ENCODE measurements around the gene SEMA6B.
"Not testable (repeated sequence)": the region's sequence is repeated elsewhere in the genome, so short reads cannot be mapped to it uniquely, and the experiment has no call there.

The SEMA6B gene

GRCh38 chr19:4596033-4596904 is 36.8 kb upstream of the SEMA6B start:
- FAIRE-seq (no peak), DNase-seq (ENCODE audit: insufficient read length, low spot score) (no peak)
- TF ChIP-seq POLR2A (IDR thresholded peaks at IDR 0.05; ENCODE audit: low read depth, low read length): no peak

- FAIRE-seq: not testable (repeated sequence)
Measured at GRCh38 chr19:4595158-4595557, 35.7 kb upstream of the SEMA6B start.

GRCh38 chr19:4594201-4594600 is 34.7 kb upstream of the SEMA6B start:
- FAIRE-seq: no peak
- DNase-seq (ENCODE audit: insufficient read length, low spot score): no peak
- TF ChIP-seq POLR2A (IDR thresholded peaks at IDR 0.05; ENCODE audit: low read depth, low read length): no peak

More at GRCh38 chr19:4595158-4595557, 35.7 kb upstream of the SEMA6B start:
- not testable (repeated sequence) for DNase-seq (ENCODE audit: insufficient read length, low spot score)

- DNase-seq (ENCODE audit: insufficient read length, low spot score) (no peak), FAIRE-seq (no peak)
- no peak for TF ChIP-seq POLR2A (IDR thresholded peaks at IDR 0.05; ENCODE audit: low read depth, low read length)
Measured at GRCh38 chr19:4593409-4593851, 33.9 kb upstream of the SEMA6B start.

GRCh38 chr19:4592445-4592844 is 33.0 kb upstream of the SEMA6B start:
- no peak for DNase-seq (ENCODE audit: insufficient read length, low spot score)
- no peak for FAIRE-seq
- TF ChIP-seq POLR2A (IDR thresholded peaks at IDR 0.05; ENCODE audit: low read depth, low read length): no peak

GRCh38 chr19:4591320-4591719 is 31.8 kb upstream of the SEMA6B start:
- FAIRE-seq (no peak), DNase-seq (ENCODE audit: insufficient read length, low spot score) (no peak)
- TF ChIP-seq POLR2A (IDR thresholded peaks at IDR 0.05; ENCODE audit: low read depth, low read length): no peak

- FAIRE-seq (no peak), DNase-seq (ENCODE audit: insufficient read length, low spot score) (no peak)
- no peak for TF ChIP-seq POLR2A (IDR thresholded peaks at IDR 0.05; ENCODE audit: low read depth, low read length)
Measured at GRCh38 chr19:4590559-4590958, 31.1 kb upstream of the SEMA6B start.

GRCh38 chr19:4589579-4590410 is 30.3 kb upstream of the SEMA6B start:
- DNase-seq (ENCODE audit: insufficient read length, low spot score): no peak
- TF ChIP-seq POLR2A (IDR thresholded peaks at IDR 0.05; ENCODE audit: low read depth, low read length): no peak
- no peak for FAIRE-seq

GRCh38 chr19:4588291-4588761 is 28.8 kb upstream of the SEMA6B start:
- DNase-seq (ENCODE audit: insufficient read length, low spot score) (no peak), FAIRE-seq (no peak)
- TF ChIP-seq POLR2A (IDR thresholded peaks at IDR 0.05; ENCODE audit: low read depth, low read length): no peak

- no peak for TF ChIP-seq POLR2A (IDR thresholded peaks at IDR 0.05; ENCODE audit: low read depth, low read length)
- no peak for FAIRE-seq
Measured at GRCh38 chr19:4587527-4587926, 28.0 kb upstream of the SEMA6B start.

GRCh38 chr19:4586691-4587090 is 27.2 kb upstream of the SEMA6B start:
- no peak for FAIRE-seq
- TF ChIP-seq POLR2A (IDR thresholded peaks at IDR 0.05; ENCODE audit: low read depth, low read length): no peak
- no peak for DNase-seq (ENCODE audit: insufficient read length, low spot score)

More at GRCh38 chr19:4587527-4587926, 28.0 kb upstream of the SEMA6B start:
- DNase-seq (ENCODE audit: insufficient read length, low spot score): no peak

- no peak for FAIRE-seq
- TF ChIP-seq POLR2A (IDR thresholded peaks at IDR 0.05; ENCODE audit: low read depth, low read length): no peak
- DNase-seq (ENCODE audit: insufficient read length, low spot score): no peak
Measured at GRCh38 chr19:4586245-4586644, 26.8 kb upstream of the SEMA6B start.

GRCh38 chr19:4585556-4585955 is 26.1 kb upstream of the SEMA6B start:
- no peak for FAIRE-seq
- no peak for TF ChIP-seq POLR2A (IDR thresholded peaks at IDR 0.05; ENCODE audit: low read depth, low read length)

More at GRCh38 chr19:4585556-4585955, 26.1 kb upstream of the SEMA6B start:
- no peak for DNase-seq (ENCODE audit: insufficient read length, low spot score)
